ENCODE measurements around the gene GABBR2.

GABBR2 gene

GRCh38 chr9:98615633-98616032, 93.1 kb downstream of the GABBR2 start:
- no peak for DNase-seq (ENCODE audit: low spot score in 2 of 2)
- H3K4me1 ChIP-seq, result no peaks in the 10 kb centered on the region
- in situ Hi-C loops (cut with MboI; ENCODE audit: low sequenced_read_pairs), result no loop called here
- no peaks in the 10 kb centered on the region for H3K9me3 ChIP-seq
- H3K36me3 ChIP-seq (replicated peaks), result no peaks in the 10 kb centered on the region
- H3K27me3 ChIP-seq (ENCODE audit: low read depth), result peaks cover 8% of the 10 kb centered on the region
- no peak overlapping the region for H3K4me3 ChIP-seq

DNA sequence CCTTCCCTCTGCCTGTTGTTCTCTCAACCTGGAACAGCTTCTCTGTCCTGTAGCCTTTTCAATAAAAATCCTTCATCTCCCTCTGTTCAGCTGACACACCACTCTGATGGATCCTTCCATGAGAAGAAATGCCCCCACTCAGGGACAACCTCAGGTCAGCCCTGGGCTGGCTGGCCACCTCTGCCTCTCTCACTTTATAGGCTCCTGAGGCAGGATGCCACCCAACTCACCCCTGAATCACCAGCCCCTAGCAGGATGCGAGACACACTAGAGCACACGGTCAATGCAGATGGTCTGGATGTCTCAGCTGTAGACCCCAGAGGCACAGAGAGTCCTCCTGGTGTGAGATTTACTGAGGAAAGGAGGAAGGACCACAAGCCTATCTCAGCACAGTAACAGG, 93.8 kb downstream of the GABBR2 start:
- Histone ChIP-seq H3K4me3 (no peak overlapping the region), H3K4me1 (no peaks in the 10 kb centered on the region), H3K9me3 (no peaks in the 10 kb centered on the region), H3K36me3 (replicated peaks) (no peaks in the 10 kb centered on the region), H3K27me3 (ENCODE audit: low read depth) (peaks cover 1% of the 10 kb centered on the region; the same call in 1 of the 2 replicates)
- DNase-seq (ENCODE audit: low spot score in 2 of 2), result no peak
- in situ Hi-C loops (cut with MboI; ENCODE audit: low sequenced_read_pairs), result no loop called here

DNA sequence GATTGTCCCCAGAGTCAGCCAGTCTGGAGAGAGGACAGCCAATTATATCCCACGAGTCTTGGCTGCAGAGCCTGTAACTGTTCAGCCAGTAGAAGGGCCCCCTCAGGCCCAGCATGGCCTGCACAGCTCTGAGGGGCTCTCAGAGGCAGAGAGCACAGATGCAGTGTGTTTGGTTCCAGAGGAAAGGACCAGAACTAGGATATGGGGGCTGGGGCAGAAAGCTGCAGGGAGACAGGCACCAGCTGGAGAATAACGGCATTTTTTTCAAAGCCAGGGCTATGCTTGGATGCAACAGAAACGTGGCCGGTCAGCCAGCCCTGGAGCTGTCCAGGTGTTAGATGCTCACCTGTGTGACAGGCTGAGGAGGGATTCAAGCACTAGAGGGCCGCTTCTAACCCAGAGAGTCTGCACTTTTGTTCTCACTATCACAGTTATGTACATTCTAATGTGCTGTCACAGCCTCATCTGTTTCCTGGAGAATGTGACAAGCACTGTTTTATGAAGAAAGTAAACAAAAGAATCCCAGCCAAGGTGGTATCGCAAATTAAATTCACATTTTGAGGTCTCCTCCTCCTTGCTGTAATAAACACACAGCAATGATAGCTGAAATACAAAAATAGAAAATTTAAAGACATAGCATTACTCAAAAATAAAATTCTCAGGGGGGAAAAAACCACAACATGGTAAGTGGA, 96.5 kb downstream of the GABBR2 start:
- DNase-seq (ENCODE audit: low spot score in 2 of 2), result no peak
- Histone ChIP-seq H3K36me3 (replicated peaks) (no peaks in the 10 kb centered on the region), H3K4me3 (no peak overlapping the region), H3K9me3 (no peaks in the 10 kb centered on the region), H3K4me1 (no peaks in the 10 kb centered on the region), H3K27me3 (ENCODE audit: low read depth) (no peaks in the 10 kb centered on the region; the same call in 1 of the 2 replicates)
- in situ Hi-C loops (cut with MboI; ENCODE audit: low sequenced_read_pairs), result no loop called here

DNA sequence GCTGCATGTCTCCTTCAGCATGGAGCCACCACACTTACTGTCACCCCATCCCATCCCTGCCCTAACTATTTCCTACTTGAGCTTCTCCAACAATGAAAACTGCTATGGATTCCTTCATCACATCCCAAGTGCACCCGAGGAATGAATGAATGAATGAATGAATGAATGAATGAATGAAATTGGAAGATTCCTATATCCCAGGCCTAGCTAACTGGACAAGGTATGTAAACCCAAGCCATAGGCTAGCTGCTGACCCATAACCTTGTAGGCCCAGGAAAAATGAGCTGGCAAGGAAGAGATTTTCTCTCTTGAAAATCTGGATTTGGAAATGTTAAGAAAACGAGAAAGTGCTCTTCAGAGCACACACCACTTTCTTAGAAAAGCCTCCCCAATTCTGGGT, 97.4 kb downstream of the GABBR2 start:
- H3K27me3 ChIP-seq (ENCODE audit: low read depth), result no peaks in the 10 kb centered on the region; the same call in 1 of the 2 replicates
- no peak overlapping the region for H3K4me3 ChIP-seq
- no peaks in the 10 kb centered on the region for H3K9me3 ChIP-seq
- no peak for DNase-seq (ENCODE audit: low spot score in 2 of 2)
- no peaks in the 10 kb centered on the region for H3K4me1 ChIP-seq
- H3K36me3 ChIP-seq (replicated peaks), result no peaks in the 10 kb centered on the region
- in situ Hi-C loops (cut with MboI; ENCODE audit: low sequenced_read_pairs), result no loop called here

DNA sequence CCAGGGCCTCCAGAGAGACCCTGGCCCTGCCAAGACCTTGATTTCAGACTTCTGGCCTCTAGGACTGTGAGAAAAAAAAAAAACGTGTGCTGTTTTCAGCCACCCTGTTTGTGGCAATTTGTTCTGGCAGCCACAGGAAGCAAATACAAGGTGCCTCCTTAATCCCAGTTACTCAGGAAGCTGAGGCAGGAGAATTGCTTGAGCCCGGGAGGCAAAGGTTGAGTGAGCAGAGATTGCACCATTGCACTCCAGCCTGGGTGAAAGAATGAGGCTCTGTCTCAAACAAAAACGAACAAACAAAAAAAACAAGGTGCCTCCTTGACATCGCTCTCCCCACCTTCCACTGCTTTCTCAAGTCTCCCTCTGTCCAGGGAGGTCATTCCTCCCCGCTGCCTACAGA, 98.0 kb downstream of the GABBR2 start:
- Histone ChIP-seq H3K9me3 (no peaks in the 10 kb centered on the region), H3K4me3 (no peak overlapping the region), H3K36me3 (replicated peaks) (no peaks in the 10 kb centered on the region), H3K27me3 (ENCODE audit: low read depth) (no peaks in the 10 kb centered on the region; the same call in 1 of the 2 replicates), H3K4me1 (no peaks in the 10 kb centered on the region)
- in situ Hi-C loops (cut with MboI; ENCODE audit: low sequenced_read_pairs), result no loop called here
- no peak for DNase-seq (ENCODE audit: low spot score in 2 of 2)

DNA sequence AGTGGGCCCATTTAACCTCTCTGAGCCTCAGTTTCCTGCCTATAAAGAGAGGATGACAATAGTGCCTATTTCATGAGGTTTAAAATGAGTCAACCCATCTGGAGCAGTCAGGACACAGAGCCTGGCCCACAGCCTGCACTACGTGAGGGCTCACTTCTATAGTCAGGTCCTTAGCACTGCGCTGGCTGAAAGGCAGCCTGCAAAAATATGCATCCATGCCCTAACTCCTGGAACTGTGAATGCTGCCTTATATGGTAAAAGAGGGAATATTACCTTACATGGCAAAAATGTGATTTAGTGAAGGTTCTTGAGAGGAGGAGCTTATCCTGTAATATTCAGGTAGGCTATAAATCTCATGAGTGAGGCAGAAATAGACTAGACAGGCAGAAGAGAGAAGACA, 98.5 kb downstream of the GABBR2 start:
- in situ Hi-C loops (cut with MboI; ENCODE audit: low sequenced_read_pairs), result no loop called here
- no peak for DNase-seq (ENCODE audit: low spot score in 2 of 2)
- Histone ChIP-seq H3K27me3 (ENCODE audit: low read depth) (no peaks in the 10 kb centered on the region; the same call in 1 of the 2 replicates), H3K4me1 (no peaks in the 10 kb centered on the region), H3K36me3 (replicated peaks) (no peaks in the 10 kb centered on the region), H3K9me3 (no peaks in the 10 kb centered on the region), H3K4me3 (no peak overlapping the region)

GRCh38 chr9:98609646-98610045, 99.1 kb downstream of the GABBR2 start:
- H3K27me3 ChIP-seq (ENCODE audit: low read depth), result no peaks in the 10 kb centered on the region; the same call in 1 of the 2 replicates
- in situ Hi-C loops (cut with MboI; ENCODE audit: low sequenced_read_pairs), result no loop called here
- no peaks in the 10 kb centered on the region for H3K9me3 ChIP-seq
- DNase-seq (ENCODE audit: low spot score in 2 of 2), result no peak
- no peaks in the 10 kb centered on the region for H3K4me1 ChIP-seq
- no peak overlapping the region for H3K4me3 ChIP-seq
- no peaks in the 10 kb centered on the region for H3K36me3 ChIP-seq (replicated peaks)

DNA sequence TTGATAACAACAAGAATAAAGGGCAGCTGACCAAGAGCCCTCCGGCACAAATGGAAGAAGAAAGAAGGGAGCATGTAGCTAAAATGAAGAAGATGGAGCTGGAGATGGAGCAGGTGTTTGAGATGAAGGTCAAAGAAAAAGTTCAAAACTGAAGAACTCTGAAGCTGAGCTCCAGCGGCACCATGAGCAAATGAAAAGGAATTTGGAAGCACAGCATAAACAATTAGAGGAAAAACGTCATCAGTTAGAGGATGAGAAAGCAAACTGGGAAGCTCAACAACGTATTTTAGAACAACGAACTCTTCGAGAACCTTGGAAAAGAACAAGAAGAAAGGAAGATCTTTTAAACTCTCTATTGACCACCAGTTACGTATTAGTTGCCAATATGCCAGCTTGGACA, 100.9 kb downstream of the GABBR2 start:
- H3K4me1 ChIP-seq, result no peaks in the 10 kb centered on the region

DNA sequence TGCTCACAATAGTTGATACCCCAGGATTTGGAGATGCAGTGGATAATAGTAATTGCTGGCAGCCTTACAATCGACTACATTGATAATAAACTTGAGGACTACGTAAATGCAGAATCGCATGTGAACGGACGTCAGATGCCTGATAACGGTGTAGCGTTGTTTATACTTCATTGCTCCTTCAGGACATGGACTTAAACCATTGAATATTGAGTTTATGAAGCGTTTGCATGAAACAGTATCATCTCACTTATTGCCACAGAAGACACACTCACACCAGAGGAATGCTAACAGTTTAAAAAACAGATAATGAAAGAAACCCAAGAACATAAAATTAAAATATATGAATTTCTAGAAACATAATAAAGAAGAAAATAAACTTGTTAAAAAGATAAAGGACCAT, 101.6 kb downstream of the GABBR2 start:
- no peak for DNase-seq (ENCODE audit: low spot score in 2 of 2)
- H3K4me3 ChIP-seq, result no peak overlapping the region
- in situ Hi-C loops (cut with MboI; ENCODE audit: low sequenced_read_pairs), result no loop called here

More for the DNA sequence above, 100.9 kb downstream of the GABBR2 start:
- no peaks in the 10 kb centered on the region; the same call in none of the 2 replicates for H3K27me3 ChIP-seq (ENCODE audit: low read depth)
- DNase-seq (ENCODE audit: low spot score in 2 of 2), result no peak
- in situ Hi-C loops (cut with MboI; ENCODE audit: low sequenced_read_pairs), result no loop called here
- no peaks in the 10 kb centered on the region for H3K9me3 ChIP-seq
- H3K36me3 ChIP-seq (replicated peaks), result no peaks in the 10 kb centered on the region
- no peak overlapping the region for H3K4me3 ChIP-seq

DNA sequence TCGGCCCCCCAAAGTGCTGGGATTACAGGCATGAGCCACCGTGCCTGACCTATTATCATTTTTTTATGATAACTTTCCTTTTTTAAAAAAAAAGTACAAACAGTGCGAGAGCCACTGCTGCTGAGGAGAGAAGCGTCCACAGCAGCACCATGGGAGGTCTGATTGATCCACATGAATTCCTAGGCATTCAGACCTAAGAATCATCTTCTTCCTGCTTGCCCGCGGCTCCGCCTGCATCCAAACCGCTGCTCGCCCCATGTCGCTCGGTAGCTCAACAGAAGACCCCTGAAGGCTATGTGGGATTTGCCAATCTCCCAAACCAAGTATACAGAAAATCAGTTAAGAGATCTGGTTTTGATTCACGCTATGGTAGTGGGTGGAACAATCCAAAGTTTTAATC, 102.0 kb downstream of the GABBR2 start:
- in situ Hi-C loops (cut with MboI; ENCODE audit: low sequenced_read_pairs), result no loop called here
- no peak for DNase-seq (ENCODE audit: low spot score in 2 of 2)
- Histone ChIP-seq H3K27me3 (ENCODE audit: low read depth) (no peaks in the 10 kb centered on the region; the same call in none of the 2 replicates), H3K4me3 (no peak overlapping the region), H3K36me3 (replicated peaks) (no peaks in the 10 kb centered on the region), H3K9me3 (no peaks in the 10 kb centered on the region), H3K4me1 (no peaks in the 10 kb centered on the region)

More for the DNA sequence above, 101.6 kb downstream of the GABBR2 start:
- H3K4me1 ChIP-seq, result no peaks in the 10 kb centered on the region
- no peaks in the 10 kb centered on the region for H3K36me3 ChIP-seq (replicated peaks)
- H3K9me3 ChIP-seq, result no peaks in the 10 kb centered on the region
- H3K27me3 ChIP-seq (ENCODE audit: low read depth), result no peaks in the 10 kb centered on the region; the same call in none of the 2 replicates

DNA sequence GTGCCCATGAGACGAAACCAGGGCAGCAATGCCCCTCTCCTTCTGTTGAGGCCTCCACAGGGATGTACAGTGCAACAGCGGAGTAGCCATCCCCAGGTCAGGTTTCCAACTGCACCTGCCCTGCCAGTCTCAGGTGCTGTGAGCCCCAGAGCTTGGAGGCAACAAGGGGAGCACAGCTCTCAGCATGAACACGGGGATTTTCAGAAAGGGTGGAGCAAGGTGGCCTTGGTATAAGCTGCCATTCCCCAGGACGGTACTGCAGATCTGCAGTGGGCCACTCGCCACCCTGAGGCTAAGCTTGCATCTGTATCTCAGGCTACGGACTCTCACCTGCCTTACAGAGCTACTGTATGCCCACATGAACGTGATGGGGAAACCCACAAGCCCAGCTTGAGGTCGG, 103.6 kb downstream of the GABBR2 start:
- no peak for DNase-seq (ENCODE audit: low spot score in 2 of 2)
- no peaks in the 10 kb centered on the region for H3K9me3 ChIP-seq
- no peaks in the 10 kb centered on the region; the same call in none of the 2 replicates for H3K27me3 ChIP-seq (ENCODE audit: low read depth)
- no peaks in the 10 kb centered on the region for H3K36me3 ChIP-seq (replicated peaks)
- H3K4me1 ChIP-seq, result no peaks in the 10 kb centered on the region
- no peak overlapping the region for H3K4me3 ChIP-seq
- in situ Hi-C loops (cut with MboI; ENCODE audit: low sequenced_read_pairs), result no loop called here

DNA sequence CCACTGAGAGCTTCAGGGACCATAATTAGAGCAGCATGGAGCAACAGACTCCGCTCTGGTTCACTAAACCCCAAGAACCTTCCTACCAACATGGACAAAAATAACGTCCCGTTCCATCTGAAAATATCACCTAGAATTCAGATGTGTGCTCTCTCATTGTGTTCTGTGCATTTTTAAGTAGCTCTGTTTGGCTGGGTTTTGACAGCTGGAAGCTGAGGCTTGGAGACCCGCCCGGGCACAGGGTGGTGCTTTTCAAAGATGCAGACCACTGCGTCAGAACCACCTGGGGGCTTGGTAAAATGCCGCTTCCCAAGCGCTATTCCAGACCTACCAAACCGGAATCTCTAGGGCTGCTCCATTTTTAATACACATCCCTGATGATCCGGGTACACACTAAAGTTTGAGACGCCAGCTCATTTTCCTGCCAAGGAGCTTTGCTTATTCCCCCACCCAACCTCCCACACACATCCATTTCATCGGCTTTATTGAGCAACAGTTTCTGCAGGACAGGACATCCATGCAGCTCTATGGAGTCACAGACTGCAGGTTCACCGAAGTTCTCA, 104.8 kb downstream of the GABBR2 start:
- no peaks in the 10 kb centered on the region for H3K36me3 ChIP-seq (replicated peaks)
- H3K4me1 ChIP-seq, result no peaks in the 10 kb centered on the region
- in situ Hi-C loops (cut with MboI; ENCODE audit: low sequenced_read_pairs), result no loop called here
- H3K9me3 ChIP-seq, result no peaks in the 10 kb centered on the region
- H3K4me3 ChIP-seq, result no peak overlapping the region
- H3K27me3 ChIP-seq (ENCODE audit: low read depth), result no peaks in the 10 kb centered on the region; the same call in none of the 2 replicates
- DNase-seq (ENCODE audit: low spot score in 2 of 2), result no peak

- no peak overlapping the region for H3K4me3 ChIP-seq
- H3K36me3 ChIP-seq (replicated peaks), result no peaks in the 10 kb centered on the region
- H3K27me3 ChIP-seq (ENCODE audit: low read depth), result no peaks in the 10 kb centered on the region; the same call in none of the 2 replicates
- no peaks in the 10 kb centered on the region for H3K9me3 ChIP-seq
- DNase-seq (ENCODE audit: low spot score in 2 of 2), result no peak
- in situ Hi-C loops (cut with MboI; ENCODE audit: low sequenced_read_pairs), result no loop called here
- H3K4me1 ChIP-seq, result no peaks in the 10 kb centered on the region
Measured at GRCh38 chr9:98602839-98603500, 105.8 kb downstream of the GABBR2 start.

DNA sequence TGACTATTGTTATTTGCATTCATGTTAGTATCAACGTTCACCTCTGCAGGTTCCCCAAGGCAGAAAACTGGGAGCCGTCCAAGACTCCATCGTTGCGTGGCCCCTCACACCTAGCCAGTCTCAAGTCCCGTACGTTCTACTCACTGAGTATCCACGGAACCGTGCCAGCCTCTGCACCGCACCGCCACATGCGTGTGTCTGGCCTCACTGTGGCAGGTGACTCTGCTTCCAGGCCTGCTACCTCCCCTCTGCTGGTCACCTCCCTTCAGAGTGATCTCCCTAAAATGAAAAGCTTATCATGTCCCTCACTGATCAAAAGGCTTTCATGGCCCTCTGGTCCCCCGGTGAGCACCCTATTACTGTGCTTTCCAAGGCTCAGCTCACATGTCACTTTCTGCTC, 108.1 kb downstream of the GABBR2 start:
- DNase-seq (ENCODE audit: low spot score in 2 of 2), result no peak
- Histone ChIP-seq H3K4me3 (no peak overlapping the region), H3K9me3 (no peaks in the 10 kb centered on the region), H3K4me1 (no peaks in the 10 kb centered on the region), H3K27me3 (ENCODE audit: low read depth) (no peaks in the 10 kb centered on the region; the same call in 1 of the 2 replicates), H3K36me3 (replicated peaks) (no peaks in the 10 kb centered on the region)
- in situ Hi-C loops (cut with MboI; ENCODE audit: low sequenced_read_pairs), result no loop called here

Measured in HAP-1 (cell line).